NCI-H1105 (cell line): ENCODE measurements around the gene GPRIN1.

Source experiments
- DNase-seq: peaks from one replicate; lab custom pipeline; 2025; lab: John Stamatoyannopoulos, UW

GPRIN1 gene

DNA sequence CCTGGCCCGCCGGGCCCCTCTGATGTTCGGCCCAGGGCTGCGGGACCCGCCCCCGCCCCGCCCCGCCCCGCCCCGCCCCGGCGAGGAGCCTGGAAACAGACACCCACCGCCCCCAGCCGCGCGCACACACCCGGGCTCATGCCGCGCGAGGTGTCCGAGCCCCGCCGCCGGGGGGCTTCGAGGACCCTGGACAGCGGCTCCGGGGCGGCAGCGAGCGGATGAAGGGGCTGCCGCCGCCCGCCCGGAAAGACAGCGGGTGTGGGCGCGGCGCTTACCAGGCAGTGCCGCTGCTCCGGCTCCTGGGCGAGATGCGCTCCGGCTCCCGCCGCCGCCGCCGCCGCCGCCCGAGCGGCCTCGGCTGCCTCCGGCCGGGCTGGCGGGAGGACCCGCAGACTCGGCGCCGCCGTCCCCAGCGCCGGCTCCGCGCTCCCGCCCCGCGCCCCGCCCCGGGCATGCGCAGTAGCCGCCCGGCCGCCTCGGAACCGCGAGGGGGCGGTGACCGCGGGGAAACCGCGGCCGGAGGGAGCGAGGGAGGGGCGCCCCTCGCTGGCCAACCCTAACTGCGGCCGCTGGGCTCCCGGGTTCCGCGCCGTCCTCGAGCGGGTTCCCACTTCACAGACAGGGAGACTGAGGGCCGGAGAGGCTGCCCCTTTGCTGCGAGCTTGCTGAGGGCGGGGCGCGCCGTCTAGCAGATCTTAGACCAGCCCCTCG lies at the start of gene GPRIN1:
Gene GPRIN1 (minus strand): TSS at position 433 of the 711 bp plus-strand sequence. CDS start 10,322 bp downstream, outside the sequence.
- DNase-seq = peak; percentile 68

DNA sequence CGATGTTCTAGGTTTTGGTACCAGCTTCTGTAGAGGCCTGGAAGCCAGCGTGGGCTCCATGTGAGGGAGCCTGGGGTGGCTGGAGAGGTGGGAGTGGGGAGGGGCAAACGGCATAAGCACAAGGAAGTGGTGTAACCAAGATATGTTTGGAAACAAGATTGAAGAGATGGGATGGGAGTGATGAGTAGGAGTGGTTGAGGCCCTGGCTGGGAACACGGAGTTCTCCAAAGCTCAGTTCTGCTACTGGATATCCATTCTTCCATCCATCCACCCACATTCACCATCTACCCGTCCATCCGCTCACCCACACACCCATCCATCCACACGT lies 49.5 kb upstream of the GPRIN1 start:
- DNase-seq = no peak

DNA sequence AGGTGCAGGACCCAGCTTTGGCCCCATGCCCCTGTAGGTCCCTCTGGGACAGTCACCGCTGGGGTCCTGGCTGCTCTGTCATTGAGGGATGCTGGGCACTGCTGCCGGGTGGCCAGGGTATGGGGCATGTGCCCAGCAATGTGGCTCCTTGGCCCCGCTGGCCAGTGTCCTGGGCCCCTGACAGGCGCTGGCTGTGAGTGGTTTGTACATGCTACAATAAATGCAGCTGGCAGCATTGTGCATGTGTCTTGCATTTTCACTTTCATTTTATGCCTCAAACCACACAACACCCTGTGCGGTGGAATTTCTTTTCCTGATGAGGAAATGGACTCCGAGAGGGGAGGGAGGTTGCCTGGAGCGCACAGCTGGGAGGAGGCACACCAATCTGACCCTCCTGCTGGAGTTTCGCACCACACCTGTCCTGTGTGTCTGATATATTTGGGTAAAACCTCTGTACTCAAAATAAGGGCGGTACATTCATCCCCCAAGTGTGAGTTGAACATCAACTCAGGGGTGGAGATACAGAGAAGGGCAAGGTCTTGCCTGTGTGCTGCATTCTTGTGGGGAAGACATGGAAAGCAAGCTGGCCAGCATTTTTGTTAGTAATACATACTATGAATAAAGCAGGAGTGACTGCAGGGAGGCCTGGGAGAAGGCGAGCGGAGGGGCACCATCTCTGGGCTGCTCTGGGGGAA lies 49.0 kb upstream of the GPRIN1 start:
- DNase-seq = no peak

DNA sequence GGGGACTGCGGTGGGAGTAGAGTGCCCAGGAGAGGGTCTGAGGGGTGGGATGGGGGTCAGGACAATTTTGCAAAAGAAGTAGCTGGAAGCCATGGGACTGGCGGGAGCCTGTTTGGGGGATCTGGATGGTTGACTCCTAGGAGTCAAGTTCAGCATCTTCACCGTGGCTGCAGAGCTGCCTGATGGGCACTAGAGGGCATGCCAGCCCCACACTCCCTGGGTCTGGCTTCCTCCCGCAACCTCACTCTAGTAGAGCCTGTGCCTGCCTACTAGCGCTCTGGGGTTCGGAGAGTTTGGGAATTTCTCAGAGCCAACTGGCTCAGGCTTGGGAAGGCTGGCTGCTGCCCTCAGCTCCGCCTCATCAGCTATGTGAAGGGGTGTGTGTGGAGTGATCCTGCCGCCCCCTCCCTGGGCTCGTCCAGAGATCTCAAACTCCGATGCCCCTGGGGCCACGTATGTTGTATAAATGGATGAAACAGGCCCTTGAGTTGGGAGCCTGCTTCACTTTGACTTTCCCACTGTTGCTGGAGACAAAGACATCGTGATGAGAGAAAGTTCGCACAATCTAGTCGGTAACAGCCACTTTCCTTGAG lies 48.1 kb upstream of the GPRIN1 start:
- DNase-seq = peak; percentile 30

DNA sequence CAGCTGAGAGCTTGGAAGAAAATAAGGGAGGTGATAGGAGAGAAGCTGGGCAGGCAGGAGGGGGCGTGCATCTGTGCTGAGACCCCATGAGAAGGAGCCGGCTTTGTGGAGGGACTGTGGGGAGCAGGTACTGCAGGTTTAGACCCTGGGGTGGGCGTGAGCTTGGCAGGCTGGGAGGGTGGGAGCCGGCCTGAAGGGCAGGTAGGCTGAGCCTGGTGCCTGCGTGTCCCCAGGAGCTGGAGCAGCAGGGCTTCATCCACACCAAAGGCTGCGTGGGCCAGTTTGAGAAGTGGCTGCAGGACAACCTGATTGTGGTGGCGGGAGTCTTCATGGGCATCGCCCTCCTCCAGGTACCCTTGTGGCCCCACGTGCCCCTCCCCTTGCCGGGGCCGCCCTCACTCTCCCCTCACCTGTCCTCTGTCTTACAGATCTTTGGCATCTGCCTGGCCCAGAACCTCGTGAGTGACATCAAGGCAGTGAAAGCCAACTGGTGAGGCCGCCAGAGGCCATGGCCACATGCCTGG lies 46.6 kb upstream of the GPRIN1 start:
- no peak for DNase-seq

DNA sequence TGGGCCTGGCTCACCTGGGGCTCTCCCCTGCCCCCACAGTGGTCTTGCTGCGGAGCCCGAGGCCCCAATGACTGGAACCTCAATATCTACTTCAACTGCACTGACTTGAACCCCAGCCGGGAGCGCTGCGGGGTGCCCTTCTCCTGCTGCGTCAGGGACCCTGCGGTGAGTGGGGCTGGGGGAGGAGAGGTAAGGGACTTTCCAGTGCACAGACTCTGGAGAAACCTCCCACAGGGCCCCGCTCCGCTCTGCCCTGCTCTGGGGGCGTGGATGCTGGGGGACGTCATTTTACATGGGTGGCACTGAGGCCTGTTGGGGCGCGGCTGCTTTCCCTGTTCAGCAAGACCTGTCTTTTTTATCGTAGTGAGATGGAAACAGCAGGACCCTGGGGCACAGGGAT lies 44.9 kb upstream of the GPRIN1 start:
- no peak for DNase-seq

DNA sequence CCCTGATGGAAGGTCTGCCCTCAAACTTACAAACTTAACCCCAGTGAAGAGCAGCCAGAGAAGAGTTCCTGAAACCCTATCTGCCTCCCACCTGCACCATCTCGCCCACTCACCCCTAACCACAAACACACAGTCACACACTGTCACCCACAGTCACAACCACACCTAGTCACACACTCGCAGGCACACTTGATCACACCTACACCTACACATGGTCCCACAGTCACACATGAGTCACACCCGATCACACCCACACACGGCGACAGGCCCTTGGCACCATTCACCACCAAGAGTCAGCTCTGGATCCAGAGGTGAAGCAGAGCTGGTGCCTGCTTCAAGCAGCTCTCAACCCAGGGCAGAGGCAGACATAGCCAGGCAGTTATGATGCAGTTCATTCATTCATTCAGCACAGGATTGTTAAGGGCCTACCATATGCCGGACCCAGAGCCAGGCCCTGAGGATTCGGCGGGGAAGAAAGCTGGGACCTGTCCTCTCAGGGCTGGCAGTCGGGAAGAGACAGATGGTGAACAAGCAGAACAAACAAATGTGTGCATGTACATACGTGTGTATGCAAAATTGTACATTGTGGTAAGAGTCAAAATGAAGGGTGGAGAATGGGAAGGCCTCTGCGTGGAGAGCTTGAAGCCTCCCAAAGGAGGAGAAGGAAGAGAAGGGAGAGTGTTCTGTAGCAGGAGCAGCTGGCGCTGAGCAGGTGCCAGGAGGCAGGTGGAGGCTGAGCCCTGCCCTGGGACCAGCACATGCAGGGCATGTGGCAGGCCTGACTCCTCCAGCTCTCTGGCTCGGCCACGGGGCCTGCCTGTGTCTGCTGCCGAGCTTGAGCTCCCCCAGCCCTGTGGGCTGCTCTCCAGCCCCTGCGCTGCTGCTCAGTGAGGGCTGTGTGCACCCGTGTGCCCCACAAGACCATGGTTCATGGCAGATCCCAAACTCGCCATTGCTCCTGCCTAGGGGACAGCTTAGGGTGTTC lies 43.7 kb upstream of the GPRIN1 start:
- no peak for DNase-seq

DNA sequence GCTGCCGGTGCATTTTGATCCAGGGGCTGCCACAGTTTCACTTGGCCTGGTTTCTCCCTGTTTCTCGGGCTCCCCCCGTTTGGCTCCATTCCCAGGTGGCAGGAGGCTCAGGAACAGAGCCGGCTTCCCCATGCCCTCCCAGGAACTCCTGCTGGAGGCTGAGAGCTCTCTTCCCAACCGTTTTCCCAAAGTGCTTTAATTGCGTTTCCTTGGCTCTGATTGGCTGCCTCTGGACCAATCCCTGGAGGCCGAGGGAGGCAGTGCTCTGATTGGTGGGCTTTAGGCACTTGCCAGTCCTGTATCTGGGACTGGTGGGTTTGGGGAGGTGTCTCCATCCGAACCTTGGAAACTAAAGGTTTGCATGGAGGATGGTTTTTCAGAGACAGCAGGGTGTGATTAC lies 42.2 kb upstream of the GPRIN1 start:
- DNase-seq = no peak

DNA sequence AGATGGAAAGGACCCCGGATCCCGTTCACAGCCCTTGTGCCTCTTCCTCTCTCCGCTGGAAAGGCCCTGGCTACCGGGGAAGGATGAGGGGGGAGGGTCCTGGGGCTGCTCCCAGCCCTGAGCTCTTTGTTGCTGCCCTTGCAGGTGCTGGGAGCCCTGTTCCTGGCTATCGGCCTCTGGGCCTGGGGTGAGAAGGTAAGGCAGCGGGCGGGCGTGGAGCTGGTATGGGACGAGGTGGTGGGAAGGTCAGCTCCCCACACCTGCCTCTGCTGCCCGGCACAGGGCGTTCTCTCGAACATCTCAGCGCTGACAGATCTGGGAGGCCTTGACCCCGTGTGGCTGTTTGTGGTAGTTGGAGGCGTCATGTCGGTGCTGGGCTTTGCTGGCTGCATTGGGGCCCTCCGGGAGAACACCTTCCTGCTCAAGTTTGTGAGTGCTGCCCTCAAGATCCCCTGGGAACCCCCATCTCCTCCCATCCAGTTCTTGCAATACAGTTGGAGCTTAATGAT lies 41.6 kb upstream of the GPRIN1 start:
- no peak for DNase-seq

DNA sequence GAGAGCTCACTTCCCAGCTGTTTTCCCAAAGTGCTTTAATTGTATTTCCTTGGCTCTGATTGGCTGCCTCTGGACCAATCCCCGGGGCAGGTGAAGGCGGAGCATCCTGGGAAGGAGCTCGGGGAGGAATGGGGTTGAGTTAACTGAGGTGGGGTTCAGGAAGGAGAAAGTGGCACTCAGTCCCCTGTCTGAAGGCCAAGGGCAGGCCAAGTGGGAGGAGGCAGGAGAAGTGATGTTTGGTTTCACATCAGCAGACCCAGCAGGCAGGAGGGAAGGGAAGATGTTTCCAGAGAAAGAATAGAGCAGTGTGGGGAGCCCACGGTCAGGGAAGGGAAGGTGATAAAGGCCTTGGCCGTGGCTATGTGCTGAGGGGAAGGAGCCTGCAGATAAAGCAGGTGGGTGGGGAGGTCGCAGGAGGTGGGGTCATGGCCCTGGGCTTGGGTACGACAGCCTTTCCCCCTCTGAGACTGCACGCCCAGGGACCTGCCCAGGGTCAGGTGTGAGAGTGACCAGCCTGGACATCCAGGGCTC lies 40.5 kb upstream of the GPRIN1 start:
- no peak for DNase-seq

DNA sequence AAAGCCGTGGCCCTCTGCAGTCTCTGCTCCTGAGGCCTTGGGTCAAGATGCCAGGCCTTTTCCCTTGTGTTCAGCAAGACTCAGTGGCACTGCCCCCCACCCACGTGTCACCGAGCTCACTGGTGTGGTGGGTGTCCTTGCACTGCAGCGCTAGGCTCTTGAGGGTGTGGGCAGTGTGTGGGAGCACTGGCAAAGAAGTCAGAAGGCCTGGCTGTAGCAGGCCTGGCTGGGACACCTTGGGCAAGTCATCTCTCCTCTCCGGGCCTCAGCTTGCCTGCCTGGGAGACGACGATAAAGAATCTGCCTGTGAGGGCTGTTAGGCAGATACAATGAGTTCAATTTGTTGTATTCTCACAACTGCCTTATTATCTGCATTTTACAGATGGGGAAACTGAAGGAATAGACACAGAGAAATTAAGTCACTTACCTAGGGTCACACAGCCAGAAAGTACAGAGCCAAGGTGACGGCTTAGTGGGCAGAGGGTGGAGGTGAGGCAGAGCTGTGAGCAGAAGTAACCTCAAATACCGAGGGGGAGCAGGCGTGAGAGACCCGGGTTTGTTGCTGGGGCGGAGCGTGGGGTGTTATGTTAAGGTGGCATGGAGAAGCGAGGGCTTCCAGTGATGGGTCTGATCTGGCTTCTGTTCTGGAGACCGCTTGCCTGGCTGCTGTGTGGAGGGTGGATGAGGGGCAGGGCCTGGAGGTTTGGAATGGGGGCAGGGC lies 38.7 kb upstream of the GPRIN1 start:
- no peak for DNase-seq

DNA sequence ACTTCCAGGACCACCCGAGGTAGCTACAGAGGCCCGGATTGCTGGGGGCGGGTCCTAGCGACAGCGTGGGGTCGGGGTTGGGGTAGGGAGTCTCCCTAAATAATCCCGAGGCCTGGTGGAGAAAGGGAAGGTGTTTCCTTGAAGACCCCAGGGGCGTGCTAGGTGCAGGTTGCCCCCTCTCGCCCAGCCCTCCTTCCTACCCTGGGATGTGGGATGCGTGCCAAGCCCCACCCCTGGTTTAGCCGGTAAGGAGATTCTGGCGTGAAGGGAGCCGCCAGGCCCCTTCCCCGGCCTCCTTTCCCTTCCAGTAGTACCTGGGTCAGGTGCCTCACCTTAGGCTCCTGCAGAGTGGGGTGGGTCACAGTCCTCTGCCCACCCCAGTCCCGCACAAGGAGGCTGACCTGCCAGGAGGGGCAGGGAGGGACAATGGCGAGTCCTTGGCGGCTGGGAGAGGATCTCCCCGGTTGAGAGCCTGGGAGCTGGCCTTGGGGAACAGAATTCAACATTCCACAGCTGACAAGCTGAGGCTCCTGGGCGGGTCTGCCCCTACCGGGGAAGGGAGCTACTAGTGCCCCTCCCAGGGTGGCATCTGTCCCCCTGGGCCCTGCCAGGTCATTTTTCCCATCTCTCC lies 38.0 kb upstream of the GPRIN1 start:
- DNase-seq = no peak

DNA sequence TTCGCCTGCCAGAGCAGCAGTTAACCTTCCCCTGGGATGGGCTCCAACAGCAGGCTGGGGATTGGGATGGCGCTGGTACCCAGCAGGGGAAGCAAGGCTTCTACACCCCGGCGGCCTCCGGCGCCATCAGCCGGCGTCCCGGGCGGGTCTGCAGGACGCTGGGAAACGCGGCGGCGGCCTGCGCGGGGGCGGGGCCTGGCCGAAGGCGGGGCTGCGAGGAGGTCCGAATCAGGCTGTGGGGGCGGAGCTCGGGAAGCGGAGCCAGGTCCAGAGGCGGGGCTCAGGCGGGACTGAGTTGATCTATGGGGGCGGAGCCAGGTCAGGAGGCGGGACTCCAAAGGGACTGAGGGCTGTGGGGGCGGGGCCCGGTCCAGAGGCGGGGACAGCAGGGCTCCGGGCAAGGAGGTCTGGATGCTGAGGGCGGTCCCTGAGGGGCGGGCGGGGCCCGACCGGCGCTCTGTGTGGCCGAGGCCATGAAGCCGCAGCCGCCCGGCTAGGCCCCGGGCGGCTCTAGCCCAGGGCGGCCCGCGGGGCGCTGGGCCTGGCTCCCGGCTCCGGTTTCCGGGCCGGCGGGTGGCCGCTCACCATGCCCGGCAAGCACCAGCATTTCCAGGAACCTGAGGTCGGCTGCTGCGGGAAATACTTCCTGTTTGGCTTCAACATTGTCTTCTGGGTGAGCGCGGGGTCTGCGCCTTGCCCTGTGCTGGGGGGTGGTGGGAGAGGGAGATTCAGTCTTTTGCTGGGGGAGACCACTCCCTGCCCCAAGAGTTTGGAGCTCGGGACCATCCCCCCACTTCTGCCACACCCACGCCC lies 37.3 kb upstream of the GPRIN1 start, which contains the start of gene TSPAN17:
Gene TSPAN17 (plus strand): TSS at position 455 of the 813 bp plus-strand sequence. CDS start 132 bp downstream, at position 587.
- peak; percentile 94 for DNase-seq

DNA sequence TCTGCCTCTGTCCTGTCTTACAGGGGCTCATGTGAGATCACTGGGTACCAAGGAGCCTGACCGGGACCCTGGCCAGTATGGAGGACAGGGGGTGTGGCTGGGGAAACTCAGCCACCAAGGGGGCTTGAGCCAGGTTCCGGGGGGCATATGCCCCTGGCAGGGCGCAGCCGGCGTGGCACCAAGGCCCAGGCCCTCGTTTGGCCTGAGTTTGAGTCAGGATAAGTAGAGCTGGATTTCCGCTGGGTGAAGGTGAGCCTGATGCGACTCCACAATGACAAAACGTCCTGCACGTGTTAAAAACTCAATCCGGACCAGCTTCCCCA lies 36.7 kb upstream of the GPRIN1 start:
- DNase-seq = no peak

DNA sequence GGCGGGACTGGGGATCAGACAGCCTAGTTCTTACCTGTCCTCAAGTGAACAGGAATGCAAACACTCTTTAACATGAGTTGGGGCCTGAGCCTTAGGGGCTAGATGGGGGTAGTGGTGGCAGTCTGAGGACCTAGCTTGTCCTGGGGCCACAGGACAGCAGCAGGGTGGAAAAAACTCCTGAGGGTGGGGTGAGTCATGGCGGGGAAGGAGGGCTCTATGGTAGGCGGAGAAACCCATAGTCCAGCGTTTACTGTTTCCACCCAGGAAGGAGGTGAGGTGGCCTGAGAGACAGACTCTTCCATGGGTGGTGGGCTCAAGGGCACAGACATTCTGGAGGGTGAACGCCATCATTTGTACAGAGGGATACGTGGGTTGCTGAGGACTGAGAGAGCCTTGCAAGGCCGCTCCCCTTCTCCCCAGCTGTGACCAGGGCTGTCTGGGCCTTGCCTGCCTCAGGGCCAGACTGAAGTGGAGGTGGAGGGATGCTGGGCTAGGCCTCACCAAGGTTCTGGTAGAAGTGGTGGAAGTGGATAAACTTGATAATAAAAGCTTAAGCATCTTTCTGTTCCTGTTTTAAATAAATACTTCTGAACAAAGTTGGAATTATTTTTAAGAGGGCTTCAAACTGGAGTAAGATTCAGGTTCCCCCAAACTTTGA lies 36.2 kb upstream of the GPRIN1 start:
- DNase-seq = no peak

DNA sequence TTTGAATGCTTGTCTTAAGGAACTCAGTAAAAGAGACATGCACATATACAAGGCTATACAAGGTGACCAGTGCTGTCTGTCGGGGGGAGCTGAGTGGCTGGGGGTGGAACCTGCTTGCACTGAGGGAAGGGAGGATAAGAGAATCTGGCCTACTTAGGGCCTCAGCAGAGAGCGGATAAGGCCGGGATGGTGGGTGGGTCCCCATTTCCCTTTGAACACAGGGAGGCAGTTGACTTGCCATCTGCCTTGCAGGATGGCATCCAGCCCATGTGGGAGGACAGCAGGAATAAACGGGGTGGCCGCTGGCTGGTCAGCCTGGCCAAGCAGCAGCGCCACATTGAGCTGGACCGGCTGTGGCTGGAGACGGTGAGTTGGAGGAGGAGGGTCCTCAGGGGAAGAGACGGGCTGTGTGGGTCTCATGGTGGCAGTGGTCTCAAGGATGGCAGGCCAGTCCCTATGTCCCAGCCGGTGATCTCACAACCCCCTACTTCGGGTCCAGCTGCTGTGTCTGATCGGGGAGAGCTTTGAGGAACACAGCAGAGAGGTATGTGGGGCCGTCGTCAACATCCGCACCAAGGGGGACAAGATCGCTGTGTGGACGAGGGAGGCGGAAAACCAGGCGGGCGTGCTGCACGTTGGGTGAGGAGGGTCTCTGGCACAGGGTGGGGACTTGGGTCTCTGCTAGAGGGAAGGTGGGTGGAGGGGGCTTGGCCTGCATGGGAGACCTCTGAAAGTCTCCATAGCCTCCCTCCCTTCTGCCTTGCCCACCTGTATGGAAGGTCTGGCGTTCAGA lies 35.1 kb upstream of the GPRIN1 start:
- no peak for DNase-seq

DNA sequence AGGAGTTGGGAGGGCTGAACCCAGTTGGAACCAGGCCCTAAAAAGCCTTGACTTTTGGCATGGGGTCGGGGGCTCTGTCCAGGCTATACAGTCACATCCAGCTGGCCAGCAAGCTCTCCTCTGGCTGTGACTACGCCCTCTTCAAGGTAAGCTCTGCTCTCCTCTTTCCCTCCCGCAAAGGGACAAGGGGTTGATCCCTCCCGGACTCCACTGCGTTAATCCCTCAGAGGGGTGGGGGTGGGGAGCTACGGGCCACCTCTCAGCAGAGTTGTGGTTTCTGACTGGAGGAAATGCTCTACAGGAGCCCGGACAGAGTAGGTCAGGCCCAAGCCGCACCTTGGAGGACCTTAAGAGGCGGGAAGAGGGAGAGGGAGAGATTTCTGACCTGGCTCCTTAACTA lies 34.3 kb upstream of the GPRIN1 start:
- no peak for DNase-seq
